Measurements from ENCODE around the gene CLIP2. TPM values are rescaled to one million over a fixed set of nuclear protein-coding genes. Genes with fewer than 3 reads are reported as not detected.

Gene CLIP2
- polyA plus RNA-seq, 1 of the 3 experiments (the other 2 are of a cell fraction): 14.3 TPM

DNA sequence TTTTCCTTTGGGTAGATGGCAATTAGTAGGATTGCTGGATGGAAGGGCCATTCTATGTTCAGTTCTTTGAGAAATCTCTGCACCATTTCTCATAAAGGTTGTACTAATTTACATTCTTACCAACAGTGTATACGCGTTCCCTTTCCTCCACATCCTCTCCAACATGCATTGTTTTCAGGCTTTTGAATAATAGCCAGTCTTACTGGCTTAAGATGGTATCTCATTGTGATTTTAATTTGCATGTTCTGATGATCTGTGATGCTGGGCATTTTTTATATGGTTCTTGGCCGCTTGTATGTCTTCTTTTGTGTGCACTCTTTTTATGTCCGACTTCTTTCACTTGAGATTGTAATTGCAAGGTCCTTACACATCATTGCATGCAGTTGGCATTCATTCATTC is 11.7 kb downstream of the CLIP2 start (continued):
- TF ChIP-seq, protein P1, sequence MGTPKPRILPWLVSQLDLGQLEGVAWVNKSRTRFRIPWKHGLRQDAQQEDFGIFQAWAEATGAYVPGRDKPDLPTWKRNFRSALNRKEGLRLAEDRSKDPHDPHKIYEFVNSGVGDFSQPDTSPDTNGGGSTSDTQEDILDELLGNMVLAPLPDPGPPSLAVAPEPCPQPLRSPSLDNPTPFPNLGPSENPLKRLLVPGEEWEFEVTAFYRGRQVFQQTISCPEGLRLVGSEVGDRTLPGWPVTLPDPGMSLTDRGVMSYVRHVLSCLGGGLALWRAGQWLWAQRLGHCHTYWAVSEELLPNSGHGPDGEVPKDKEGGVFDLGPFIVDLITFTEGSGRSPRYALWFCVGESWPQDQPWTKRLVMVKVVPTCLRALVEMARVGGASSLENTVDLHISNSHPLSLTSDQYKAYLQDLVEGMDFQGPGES (IDR thresholded peaks at IDR 0.05; ENCODE audit: low read depth, low read length): no peak
- TF ChIP-seq EP300 (IDR thresholded peaks at IDR 0.05; ENCODE audit: borderline replicate concordance in 1 of 2, low read depth in 1 of 2, low read length in 1 of 2): no peak
- TF ChIP-seq RCOR1 (IDR thresholded peaks at IDR 0.05; ENCODE audit: low read length): no peak
- TF ChIP-seq RAD21 (IDR thresholded peaks at IDR 0.05; ENCODE audit: low read length): no peak
- no peak for TF ChIP-seq TAF1 (IDR thresholded peaks at IDR 0.05; ENCODE audit: borderline replicate concordance, low read depth, low read length)
- no peak for TF ChIP-seq NRF1 (IDR thresholded peaks at IDR 0.05; ENCODE audit: low read depth, low read length)
- TF ChIP-seq FOXJ3 (CRISPR knock-in tag; IDR thresholded peaks at IDR 0.05): no peak
- TF ChIP-seq ELF1 (IDR thresholded peaks at IDR 0.05): no peak
- no peak for TF ChIP-seq CHD2 (IDR thresholded peaks at IDR 0.05; ENCODE audit: low read length, partially characterized antibody)

DNA sequence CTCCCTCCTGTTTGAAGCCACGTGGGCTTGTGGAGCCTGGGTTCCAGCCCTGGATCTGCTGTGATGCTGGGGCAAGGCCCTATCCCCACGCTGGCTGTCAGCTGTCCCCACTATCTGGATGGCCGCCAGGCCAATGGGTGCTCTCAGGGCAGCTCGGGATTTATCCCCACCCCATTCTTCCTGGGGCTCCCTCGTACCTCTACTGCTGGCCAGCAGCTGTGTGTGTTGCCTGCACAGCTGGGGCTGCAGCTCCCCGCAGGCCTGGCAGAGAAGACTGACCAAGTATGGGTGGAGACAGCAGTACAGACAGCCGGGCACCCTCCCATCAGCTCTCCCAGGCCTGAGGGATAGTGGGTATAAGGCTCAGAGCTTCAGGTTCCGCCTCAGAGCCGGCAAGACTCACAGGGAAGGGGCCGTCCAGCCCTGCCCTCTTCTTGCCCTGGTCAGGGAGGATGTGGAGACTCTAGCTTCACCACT is 13.6 kb downstream of the CLIP2 start:
- ChIA-PET POLR2A (interaction anchor here (1.1 kb wide), 1 partner anchor 98 kb away, joined by 3 read pairs; no protein-coding TSS in a partner anchor), CTCF (interaction anchor here (1.8 to 2.2 kb wide), 2 partner anchors 27 to 98 kb away, joined by 6 to 13 read pairs; no protein-coding TSS in a partner anchor)
- H3K79me2 ChIP-seq (ENCODE audit: insufficient read depth): peaks cover 98% of the 10 kb centered on the region
- peaks cover 98% of the 10 kb centered on the region for H4K20me1 ChIP-seq (ENCODE audit: insufficient read depth)
- peak; percentile 64 for DNase-seq
- no peak overlapping the region for H3K4me2 ChIP-seq
- no peak overlapping the region for H3K9ac ChIP-seq
- H3K36me3 ChIP-seq (replicated peaks in 1 of 2; ENCODE audit: control insufficient read depth in 1 of 2, insufficient read depth in 2 of 2, low read length in 1 of 2): no peaks in the 10 kb centered on the region
- H3K4me3 ChIP-seq (ENCODE audit: low read depth in 2 of 2, low read length in 1 of 2): no peak overlapping the region
- no peak overlapping the region for H2AFZ ChIP-seq (ENCODE audit: low read depth)
- TF ChIP-seq TAF1 (IDR thresholded peaks at IDR 0.05; ENCODE audit: borderline replicate concordance, low read depth, low read length) (no peak), MXI1 (IDR thresholded peaks at IDR 0.05; ENCODE audit: low read depth, low read length) (peak; percentile 70)
- H3K9me2 ChIP-seq: no peaks in the 10 kb centered on the region
- H3F3A ChIP-seq (replicated peaks; ENCODE audit: insufficient read depth): peaks cover 27% of the 10 kb centered on the region
- H3K9me3 ChIP-seq: no peaks in the 10 kb centered on the region
- H3K4me1 ChIP-seq (ENCODE audit: control insufficient read depth in 1 of 2, insufficient read depth in 2 of 2, low read depth in 1 of 2, low read length in 1 of 2): peaks cover 14 to 18% of the 10 kb centered on the region in 2 experiments; a peak in 3 of 4 replicates
- no peak overlapping the region for H3K27ac ChIP-seq (ENCODE audit: low read depth in 2 of 2, low read length in 1 of 2)
- no peaks in the 10 kb centered on the region for H3K27me3 ChIP-seq (ENCODE audit: insufficient read depth)
- 84% methylated on average over 8 of the region's 10 CpGs for WGBS (ENCODE audit: low lambda C conversion rate)

DNA sequence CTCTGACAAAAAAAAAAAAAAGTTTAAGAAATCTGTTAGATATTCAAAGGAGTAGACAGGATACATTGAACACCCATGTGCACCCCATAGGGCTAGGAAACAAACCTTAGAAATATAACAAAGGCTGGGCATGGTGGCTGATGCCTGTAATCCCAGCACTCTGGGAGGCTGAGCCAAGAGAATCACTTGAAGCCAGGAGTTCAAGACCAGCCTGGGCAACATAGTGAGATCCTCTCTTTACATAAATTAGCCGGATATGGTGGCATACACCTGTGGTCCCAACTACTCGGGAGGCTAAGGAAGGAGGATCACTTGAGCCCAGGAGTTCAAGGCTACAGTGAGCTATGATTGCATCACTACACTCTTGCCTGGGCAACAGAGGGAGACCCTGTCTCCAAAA is 15.3 kb downstream of the CLIP2 start:
- no peaks in the 10 kb centered on the region for H3K27me3 ChIP-seq (ENCODE audit: insufficient read depth)
- ChIA-PET POLR2A (interaction anchor here (0.7 kb wide), 1 partner anchor 1918 kb away, joined by 3 read pairs; no protein-coding TSS in a partner anchor), CTCF (no interaction called here)
- H4K20me1 ChIP-seq (ENCODE audit: insufficient read depth): peaks cover 92% of the 10 kb centered on the region
- H3F3A ChIP-seq (replicated peaks; ENCODE audit: insufficient read depth): peaks cover 27% of the 10 kb centered on the region
- H3K4me2 ChIP-seq: no peak overlapping the region
- H2AFZ ChIP-seq (ENCODE audit: low read depth): no peak overlapping the region
- no peak overlapping the region for H3K27ac ChIP-seq (ENCODE audit: low read depth in 2 of 2, low read length in 1 of 2)
- no peaks in the 10 kb centered on the region for H3K9me2 ChIP-seq
- peaks cover 0 to 5% of the 10 kb centered on the region in 2 experiments for H3K36me3 ChIP-seq (replicated peaks in 1 of 2; ENCODE audit: control insufficient read depth in 1 of 2, insufficient read depth in 2 of 2, low read length in 1 of 2)
- peaks cover 14 to 18% of the 10 kb centered on the region in 2 experiments; a peak in 3 of 4 replicates for H3K4me1 ChIP-seq (ENCODE audit: control insufficient read depth in 1 of 2, insufficient read depth in 2 of 2, low read depth in 1 of 2, low read length in 1 of 2)
- H3K4me3 ChIP-seq (ENCODE audit: low read depth in 2 of 2, low read length in 1 of 2): no peak overlapping the region
- WGBS (ENCODE audit: low lambda C conversion rate): 96% methylated on average over 2 of the region's 2 CpGs
- no peak for DNase-seq
- H3K9ac ChIP-seq: no peak overlapping the region
- peaks cover 98% of the 10 kb centered on the region for H3K79me2 ChIP-seq (ENCODE audit: insufficient read depth)
- H3K9me3 ChIP-seq: no peaks in the 10 kb centered on the region
- TF ChIP-seq FOSL2 (IDR thresholded peaks at IDR 0.05; ENCODE audit: borderline replicate concordance, low read depth) (no peak), NFIC (IDR thresholded peaks at IDR 0.05; ENCODE audit: borderline replicate concordance) (no peak), TCF12 (IDR thresholded peaks at IDR 0.05) (no peak), GABPA (IDR thresholded peaks at IDR 0.05; ENCODE audit: low read depth) (no peak), FOXJ3 (CRISPR knock-in tag; IDR thresholded peaks at IDR 0.05) (no peak), EZH2phosphoT487 (IDR thresholded peaks at IDR 0.05; ENCODE audit: borderline replicate concordance, low read depth) (no peak), RFX5 (IDR thresholded peaks at IDR 0.05; ENCODE audit: low read length) (no peak), ELF1 (IDR thresholded peaks at IDR 0.05) (no peak), MEF2A (IDR thresholded peaks at IDR 0.05; ENCODE audit: borderline replicate concordance, low read depth) (no peak), RCOR1 (IDR thresholded peaks at IDR 0.05; ENCODE audit: low read length) (no peak), EP300 (IDR thresholded peaks at IDR 0.05; ENCODE audit: borderline replicate concordance in 1 of 2, low read depth in 1 of 2, low read length in 1 of 2) (no peak), TEAD4 (IDR thresholded peaks at IDR 0.05; ENCODE audit: borderline replicate concordance, insufficient read depth) (no peak), NRF1 (IDR thresholded peaks at IDR 0.05; ENCODE audit: low read depth, low read length) (no peak)
- TF ChIP-seq, protein P2, sequence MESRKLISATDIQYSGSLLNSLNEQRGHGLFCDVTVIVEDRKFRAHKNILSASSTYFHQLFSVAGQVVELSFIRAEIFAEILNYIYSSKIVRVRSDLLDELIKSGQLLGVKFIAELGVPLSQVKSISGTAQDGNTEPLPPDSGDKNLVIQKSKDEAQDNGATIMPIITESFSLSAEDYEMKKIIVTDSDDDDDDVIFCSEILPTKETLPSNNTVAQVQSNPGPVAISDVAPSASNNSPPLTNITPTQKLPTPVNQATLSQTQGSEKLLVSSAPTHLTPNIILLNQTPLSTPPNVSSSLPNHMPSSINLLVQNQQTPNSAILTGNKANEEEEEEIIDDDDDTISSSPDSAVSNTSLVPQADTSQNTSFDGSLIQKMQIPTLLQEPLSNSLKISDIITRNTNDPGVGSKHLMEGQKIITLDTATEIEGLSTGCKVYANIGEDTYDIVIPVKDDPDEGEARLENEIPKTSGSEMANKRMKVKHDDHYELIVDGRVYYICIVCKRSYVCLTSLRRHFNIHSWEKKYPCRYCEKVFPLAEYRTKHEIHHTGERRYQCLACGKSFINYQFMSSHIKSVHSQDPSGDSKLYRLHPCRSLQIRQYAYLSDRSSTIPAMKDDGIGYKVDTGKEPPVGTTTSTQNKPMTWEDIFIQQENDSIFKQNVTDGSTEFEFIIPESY (IDR thresholded peaks at IDR 0.05; ENCODE audit: borderline replicate concordance, low read depth): no peak
- TF ChIP-seq, protein P1 (IDR thresholded peaks at IDR 0.05; ENCODE audit: low read depth, low read length): no peak
